C4-2B (cell line): ENCODE data around the gene MAMSTR.

Experiments used
- ZFX ChIP-seq: fragments of 450-650 bp; IDR thresholded peaks from 2 replicates; pipeline ENCODE4 v1.6.1; 2017
- TF ChIP-seq, protein P1 (sequence below): fragments of 450-650 bp; conservative IDR thresholded peaks from 2 replicates; pipeline ENCODE4 v1.5.1; 2017; ENCODE audit warnings: mild to moderate bottlenecking

GRCh38 chr19:48676887-48677286 is 42.6 kb downstream of the MAMSTR start:
- TF ChIP-seq, protein P1, sequence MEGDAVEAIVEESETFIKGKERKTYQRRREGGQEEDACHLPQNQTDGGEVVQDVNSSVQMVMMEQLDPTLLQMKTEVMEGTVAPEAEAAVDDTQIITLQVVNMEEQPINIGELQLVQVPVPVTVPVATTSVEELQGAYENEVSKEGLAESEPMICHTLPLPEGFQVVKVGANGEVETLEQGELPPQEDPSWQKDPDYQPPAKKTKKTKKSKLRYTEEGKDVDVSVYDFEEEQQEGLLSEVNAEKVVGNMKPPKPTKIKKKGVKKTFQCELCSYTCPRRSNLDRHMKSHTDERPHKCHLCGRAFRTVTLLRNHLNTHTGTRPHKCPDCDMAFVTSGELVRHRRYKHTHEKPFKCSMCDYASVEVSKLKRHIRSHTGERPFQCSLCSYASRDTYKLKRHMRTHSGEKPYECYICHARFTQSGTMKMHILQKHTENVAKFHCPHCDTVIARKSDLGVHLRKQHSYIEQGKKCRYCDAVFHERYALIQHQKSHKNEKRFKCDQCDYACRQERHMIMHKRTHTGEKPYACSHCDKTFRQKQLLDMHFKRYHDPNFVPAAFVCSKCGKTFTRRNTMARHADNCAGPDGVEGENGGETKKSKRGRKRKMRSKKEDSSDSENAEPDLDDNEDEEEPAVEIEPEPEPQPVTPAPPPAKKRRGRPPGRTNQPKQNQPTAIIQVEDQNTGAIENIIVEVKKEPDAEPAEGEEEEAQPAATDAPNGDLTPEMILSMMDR: no peak
- no peak for TF ChIP-seq ZFX
